Smooth muscle cell (in vitro differentiated cells): ENCODE data around the gene SPATA31D1. TPM values are rescaled to one million over a fixed set of nuclear protein-coding genes. Genes with fewer than 3 reads are reported as not detected.

Source experiments
- DNase-seq: peaks from one replicate; lab custom pipeline; 2025; ENCODE audit not compliant: unreplicated experiment; lab: John Stamatoyannopoulos, UW
- H2AFZ ChIP-seq: fragments of 200-600 bp; sonication (generic); 2 replicates; pipeline ENCODE4 v1.6.0; 2016; ENCODE audit warnings: antibody characterized with exemption, low read depth, mild to moderate bottlenecking
- H3F3A ChIP-seq: fragments of 200-600 bp; sonication (generic); 2 replicates; pipeline ENCODE4 v1.6.0; 2017; ENCODE audit warnings: antibody characterized with exemption, low read depth
- H3K27ac ChIP-seq: fragments of 200-600 bp; sonication (generic); 2 replicates; pipeline ENCODE4 v1.5.1; 2016; ENCODE audit warnings: low read depth, mild to moderate bottlenecking
- H3K27me3 ChIP-seq: fragments of 200-600 bp; sonication (generic); 2 replicates; pipeline ENCODE4 v1.6.1; 2016; ENCODE audit warnings: low read depth, mild to moderate bottlenecking
- H3K36me3 ChIP-seq: fragments of 200-600 bp; sonication (generic); 2 replicates; pipeline ENCODE4 v1.5.1; 2016; ENCODE audit warnings: low read depth
- H3K4me1 ChIP-seq: fragments of 200-600 bp; sonication (generic); 2 replicates; pipeline ENCODE4 v1.5.1; 2016; ENCODE audit warnings: low read depth
- H3K4me2 ChIP-seq: fragments of 200-600 bp; sonication (generic); 2 replicates; pipeline ENCODE4 v1.6.0; 2016; ENCODE audit warnings: mild to moderate bottlenecking
- H3K4me3 ChIP-seq: fragments of 200-600 bp; sonication (generic); 2 replicates; pipeline ENCODE4 v1.5.1; 2016; ENCODE audit warnings: mild to moderate bottlenecking
- H3K79me2 ChIP-seq: fragments of 200-600 bp; sonication (generic); 2 replicates; pipeline ENCODE4 v1.6.0; 2016; ENCODE audit warnings: low read depth, mild to moderate bottlenecking
- H3K9ac ChIP-seq: fragments of 200-600 bp; sonication (generic); 2 replicates; pipeline ENCODE4 v1.6.0; 2016; ENCODE audit warnings: low read depth
- H3K9me3 ChIP-seq: fragments of 200-600 bp; sonication (generic); replicated peaks from 2 replicates; pipeline ENCODE4 v1.5.1; 2016; ENCODE audit warnings: low read depth
- H4K20me1 ChIP-seq: fragments of 200-600 bp; sonication (generic); 2 replicates; pipeline ENCODE4 v1.6.0; 2016; ENCODE audit warnings: low read depth
- WGBS: methylation state at CpG from one replicate; pipeline ENCODE4 v1.1.7; 2016; ENCODE audit warnings: low lambda C conversion rate; 5-methylcytosine and 5-hydroxymethylcytosine counted together
- polyA plus RNA-seq: library from polyadenylated mRNA; unstranded; fragments of >200 nt; fragmentation: Nextera tagmentation; extraction: Ambion mirVana; gene quantifications from 2 replicates; pipeline ENCODE4 v1.2.1, GENCODE V29; 2016
- total RNA-seq: library from RNA; depleted of rRNA; stranded (reverse); fragments of >200 nt; gene quantifications from 2 replicates; pipeline ENCODE4 v1.2.3, GENCODE V29; 2014
- TF ChIP-seq, protein P1 (sequence below): fragments of 200-600 bp; sonication (generic); IDR thresholded peaks from 2 replicates; pipeline ENCODE4 v1.5.1; 2017; ENCODE audit warnings: borderline replicate concordance, mild to moderate bottlenecking, antibody characterized with exemption; ENCODE audit not compliant: insufficient read depth, poor library complexity, severe bottlenecking

The SPATA31D1 gene
- total and polyA plus RNA-seq, 2 experiments from 2014 or later, result not detected

DNA sequence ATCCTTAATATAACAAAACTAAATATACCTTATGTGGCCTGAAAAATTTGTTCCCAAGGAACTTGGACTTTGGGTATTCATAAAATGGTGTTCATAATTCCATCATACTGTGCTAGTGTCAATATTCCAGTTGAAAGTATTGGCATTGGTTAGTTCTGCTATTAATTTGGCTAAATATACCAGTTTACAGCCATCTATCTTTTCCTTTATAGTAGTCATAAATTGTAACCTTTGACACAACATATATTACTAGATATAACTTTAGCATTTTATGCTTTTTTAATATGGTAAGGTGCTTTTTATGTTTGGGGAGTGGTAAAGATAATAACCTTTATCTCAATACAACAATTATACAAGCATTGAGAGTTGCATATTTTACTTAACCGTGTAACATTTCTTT lies 23.7 kb downstream of the SPATA31D1 start:
- no peaks in the 10 kb centered on the region for H3K79me2 ChIP-seq
- H3K36me3 ChIP-seq, result no peaks in the 10 kb centered on the region
- H3K9me3 ChIP-seq, result no peaks in the 10 kb centered on the region
- no peak for DNase-seq
- H4K20me1 ChIP-seq, result no peaks in the 10 kb centered on the region
- no peak overlapping the region for H3K4me3 ChIP-seq
- no peaks in the 10 kb centered on the region for H3F3A ChIP-seq
- WGBS, result 97% methylated on average over 1 of the region's 1 CpG
- no peak overlapping the region for H3K27ac ChIP-seq
- H3K4me1 ChIP-seq, result peaks cover 6% of the 10 kb centered on the region
- H3K4me2 ChIP-seq, result no peak overlapping the region
- TF ChIP-seq, protein P1, sequence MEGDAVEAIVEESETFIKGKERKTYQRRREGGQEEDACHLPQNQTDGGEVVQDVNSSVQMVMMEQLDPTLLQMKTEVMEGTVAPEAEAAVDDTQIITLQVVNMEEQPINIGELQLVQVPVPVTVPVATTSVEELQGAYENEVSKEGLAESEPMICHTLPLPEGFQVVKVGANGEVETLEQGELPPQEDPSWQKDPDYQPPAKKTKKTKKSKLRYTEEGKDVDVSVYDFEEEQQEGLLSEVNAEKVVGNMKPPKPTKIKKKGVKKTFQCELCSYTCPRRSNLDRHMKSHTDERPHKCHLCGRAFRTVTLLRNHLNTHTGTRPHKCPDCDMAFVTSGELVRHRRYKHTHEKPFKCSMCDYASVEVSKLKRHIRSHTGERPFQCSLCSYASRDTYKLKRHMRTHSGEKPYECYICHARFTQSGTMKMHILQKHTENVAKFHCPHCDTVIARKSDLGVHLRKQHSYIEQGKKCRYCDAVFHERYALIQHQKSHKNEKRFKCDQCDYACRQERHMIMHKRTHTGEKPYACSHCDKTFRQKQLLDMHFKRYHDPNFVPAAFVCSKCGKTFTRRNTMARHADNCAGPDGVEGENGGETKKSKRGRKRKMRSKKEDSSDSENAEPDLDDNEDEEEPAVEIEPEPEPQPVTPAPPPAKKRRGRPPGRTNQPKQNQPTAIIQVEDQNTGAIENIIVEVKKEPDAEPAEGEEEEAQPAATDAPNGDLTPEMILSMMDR, result no peak
- no peaks in the 10 kb centered on the region for H3K27me3 ChIP-seq
- no peak overlapping the region for H3K9ac ChIP-seq
- no peak overlapping the region for H2AFZ ChIP-seq

DNA sequence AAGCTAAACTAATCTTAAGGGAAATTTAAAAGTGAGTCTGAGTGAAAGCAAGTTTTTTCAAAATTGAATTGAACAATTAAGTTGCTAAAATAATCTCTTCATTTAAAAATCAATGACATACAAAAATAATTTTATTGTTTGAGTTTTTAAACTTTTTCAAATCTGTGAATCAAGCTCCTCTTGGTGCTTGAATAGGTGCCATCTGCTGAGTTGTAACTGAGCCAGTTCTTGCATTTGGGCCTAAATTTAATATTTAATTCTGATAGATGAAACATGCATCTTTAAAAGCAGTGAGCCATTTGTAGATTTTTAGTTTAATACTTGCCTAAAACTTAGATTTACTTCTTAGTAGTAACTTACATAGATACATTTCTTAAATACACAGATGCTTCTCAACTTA lies 31.8 kb downstream of the SPATA31D1 start:
- H2AFZ ChIP-seq, result no peak overlapping the region
- H3F3A ChIP-seq, result no peaks in the 10 kb centered on the region
- no peaks in the 10 kb centered on the region for H3K27me3 ChIP-seq
- H3K4me1 ChIP-seq, result no peaks in the 10 kb centered on the region
- peak overlapping the region; percentile 88 for H3K27ac ChIP-seq
- H3K36me3 ChIP-seq, result no peaks in the 10 kb centered on the region
- no peaks in the 10 kb centered on the region for H3K9me3 ChIP-seq
- no peak overlapping the region for H3K9ac ChIP-seq
- DNase-seq, result no peak
- no peak overlapping the region for H3K4me3 ChIP-seq
- H4K20me1 ChIP-seq, result no peaks in the 10 kb centered on the region
- TF ChIP-seq, protein P1, result no peak
- H3K79me2 ChIP-seq, result no peaks in the 10 kb centered on the region
- no peak overlapping the region for H3K4me2 ChIP-seq

DNA sequence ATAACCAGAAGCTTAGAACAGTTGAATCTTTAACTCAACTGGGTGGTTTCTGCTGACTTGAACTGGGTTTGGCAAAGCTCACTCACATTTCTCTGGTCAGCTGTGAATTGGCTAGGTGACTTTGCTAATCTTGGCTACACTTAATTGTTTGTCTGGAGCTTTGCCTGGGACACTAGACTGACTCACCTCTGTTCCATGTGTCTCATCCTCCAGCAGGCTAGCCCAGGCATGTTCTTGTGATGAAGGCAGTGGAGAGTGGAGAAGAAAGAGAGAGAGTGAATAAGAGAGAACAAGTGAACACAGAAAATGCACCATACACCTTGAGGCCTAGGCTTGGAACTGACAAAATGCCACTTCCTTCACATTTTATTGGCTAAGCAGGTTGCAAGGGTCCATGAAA lies 32.6 kb downstream of the SPATA31D1 start:
- H3K4me2 ChIP-seq, result no peak overlapping the region

DNA sequence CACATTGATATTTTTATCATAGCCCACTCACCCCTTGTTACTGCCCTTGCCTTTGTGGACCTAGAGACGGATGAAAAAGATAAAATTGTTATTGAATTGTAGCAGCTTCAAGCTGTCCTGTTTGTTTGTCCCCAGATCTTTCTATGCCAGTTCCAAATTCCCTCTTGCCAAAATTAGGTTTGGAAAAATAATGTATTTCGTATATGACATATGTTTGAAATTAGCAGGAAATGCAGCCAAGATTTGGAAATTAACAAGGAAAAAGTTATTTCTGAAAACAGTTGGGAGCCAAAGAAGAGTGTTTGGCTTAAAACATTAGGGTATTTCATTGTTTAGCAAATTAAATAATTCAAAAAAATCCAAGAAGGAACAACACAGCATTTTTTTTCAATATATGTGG lies 33.5 kb downstream of the SPATA31D1 start:
- no peak overlapping the region for H3K4me3 ChIP-seq
- DNase-seq, result no peak
- 94% methylated on average over 2 of the region's 2 CpGs for WGBS
- H3K27ac ChIP-seq, result peak overlapping the region; percentile 88
- no peak overlapping the region for H2AFZ ChIP-seq
- no peaks in the 10 kb centered on the region for H3K27me3 ChIP-seq
- TF ChIP-seq, protein P1, result no peak
- H4K20me1 ChIP-seq, result no peaks in the 10 kb centered on the region
- no peaks in the 10 kb centered on the region for H3K79me2 ChIP-seq
- peak overlapping the region; percentile 77 for H3K9ac ChIP-seq
- no peaks in the 10 kb centered on the region for H3K36me3 ChIP-seq
- no peaks in the 10 kb centered on the region for H3K9me3 ChIP-seq
- H3K4me2 ChIP-seq, result no peak overlapping the region
- H3K4me1 ChIP-seq, result no peaks in the 10 kb centered on the region
- H3F3A ChIP-seq, result no peaks in the 10 kb centered on the region

More for the DNA sequence above, 32.6 kb downstream of the SPATA31D1 start:
- Histone ChIP-seq H3K9ac (peak overlapping the region; percentile 77), H3F3A (no peaks in the 10 kb centered on the region), H3K79me2 (no peaks in the 10 kb centered on the region), H3K27ac (peak overlapping the region; percentile 88), H3K4me3 (no peak overlapping the region), H4K20me1 (no peaks in the 10 kb centered on the region), H3K27me3 (no peaks in the 10 kb centered on the region), H3K9me3 (no peaks in the 10 kb centered on the region), H3K4me1 (no peaks in the 10 kb centered on the region), H3K36me3 (no peaks in the 10 kb centered on the region), H2AFZ (peak overlapping the region; percentile 17)
- DNase-seq, result no peak
- TF ChIP-seq, protein P1, result no peak
